Testis (tissue), 3 donors: Measurements from ENCODE around the gene DAB1. TPM values are rescaled to one million over a fixed set of nuclear protein-coding genes. Genes with fewer than 3 reads are reported as not detected.

Experiments
- DNase-seq: peaks from one replicate; pipeline ENCODE4 v3.0.0-alpha.2; 2019
- H3K27ac ChIP-seq, 2 donors: fragments of 200-600 bp; sonication (generic); one replicate each; pipeline ENCODE4 v1.5.1; 2019
- H3K27me3 ChIP-seq: fragments of 200-600 bp; sonication (generic); one replicate; pipeline ENCODE4 v1.5.1; 2019
- H3K36me3 ChIP-seq: fragments of 200-600 bp; sonication (generic); one replicate; pipeline ENCODE4 v1.5.1; 2017; ENCODE audit warnings: low read depth; ENCODE audit errors: missing control alignments
- H3K4me1 ChIP-seq: fragments of 200-600 bp; sonication (generic); one replicate; pipeline ENCODE4 v1.5.1; 2019
- H3K4me3 ChIP-seq, 2 donors: fragments of 200-600 bp; sonication (generic); one replicate each; pipeline ENCODE4 v1.5.1; 2017 to 2019
- H3K9me3 ChIP-seq: fragments of 200-600 bp; sonication (generic); one replicate; pipeline ENCODE4 v1.5.1; 2017
- POLR2A ChIP-seq: fragments of 450-650 bp; IDR thresholded peaks from one replicate; pipeline ENCODE4 v1.6.1; 2017; ENCODE audit warnings: antibody characterized with exemption, mild to moderate bottlenecking, moderate library complexity
- WGBS, 2 donors: methylation state at CpG; one replicate each; pipeline ENCODE4 v1.1.5; 2018; 5-methylcytosine and 5-hydroxymethylcytosine counted together
- intact Hi-C: fragments of 100-400 bp; cut with DNase I; formaldehyde crosslinking; loops from one replicate; pipeline ENCODE4 v1.15.1; 2023; ENCODE audit warnings: low total_unique reads
- polyA plus RNA-seq: library from polyadenylated mRNA; stranded (reverse); fragments of 350-450 nt; fragmentation: Illumina TruSeq; extraction: RNeasy Lipid Tissue Mini Kit (QIAGEN cat#74804); gene quantifications from one replicate; pipeline ENCODE4 v1.2.3, GENCODE V29; 2014; ENCODE audit warnings: low read depth, low replicate concordance; ENCODE audit not compliant: insufficient read depth
- total RNA-seq, 2 donors: library from RNA; depleted of rRNA; stranded (reverse); fragments of >200 nt; gene quantifications; one replicate each; pipeline ENCODE4 v1.2.3, GENCODE V29; 2016
- TF ChIP-seq, protein P1 (sequence below), 3 experiments: fragments of 450-650 bp in 2 of 3; fragments of 200-600 bp in 1 of 3; sonication (generic) in 1 of 3; IDR thresholded peaks; one replicate each; pipeline ENCODE4 v1.5.1; 2016 to 2019; ENCODE audit warnings: antibody characterized with exemption in 3 of 3, mild to moderate bottlenecking in 2 of 3, moderate library complexity in 1 of 3

The DAB1 gene
- total and polyA plus RNA-seq, 3 donors from 2014 or later = 0.79 to 1.7 (median 1.2) TPM

DNA sequence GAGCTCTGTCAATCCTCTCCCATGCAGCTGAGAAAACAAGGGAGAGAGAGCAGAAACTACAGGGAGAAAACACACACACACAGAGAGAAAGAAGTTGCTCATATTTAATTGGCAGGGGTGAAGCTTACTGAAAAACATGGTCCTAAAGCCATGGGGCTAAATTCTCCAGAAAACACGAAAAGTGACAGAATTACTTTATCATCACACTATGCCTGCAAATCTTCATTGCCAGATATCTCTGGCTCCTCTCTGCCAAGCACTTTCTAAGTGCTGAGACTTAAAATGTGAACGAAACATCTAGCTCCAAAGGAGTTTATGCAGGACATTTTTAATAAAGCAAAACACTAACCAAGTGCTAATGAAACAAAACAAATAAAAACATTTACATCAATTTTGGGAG is 134.1 kb downstream of the DAB1 start:
- Histone ChIP-seq H3K36me3 (no peaks in the 10 kb centered on the region), H3K4me1 (no peaks in the 10 kb centered on the region), H3K9me3 (no peaks in the 10 kb centered on the region), H3K4me3 (no peak overlapping the region), H3K27ac (no peak overlapping the region), H3K27me3 (no peaks in the 10 kb centered on the region)
- TF ChIP-seq, protein P1, sequence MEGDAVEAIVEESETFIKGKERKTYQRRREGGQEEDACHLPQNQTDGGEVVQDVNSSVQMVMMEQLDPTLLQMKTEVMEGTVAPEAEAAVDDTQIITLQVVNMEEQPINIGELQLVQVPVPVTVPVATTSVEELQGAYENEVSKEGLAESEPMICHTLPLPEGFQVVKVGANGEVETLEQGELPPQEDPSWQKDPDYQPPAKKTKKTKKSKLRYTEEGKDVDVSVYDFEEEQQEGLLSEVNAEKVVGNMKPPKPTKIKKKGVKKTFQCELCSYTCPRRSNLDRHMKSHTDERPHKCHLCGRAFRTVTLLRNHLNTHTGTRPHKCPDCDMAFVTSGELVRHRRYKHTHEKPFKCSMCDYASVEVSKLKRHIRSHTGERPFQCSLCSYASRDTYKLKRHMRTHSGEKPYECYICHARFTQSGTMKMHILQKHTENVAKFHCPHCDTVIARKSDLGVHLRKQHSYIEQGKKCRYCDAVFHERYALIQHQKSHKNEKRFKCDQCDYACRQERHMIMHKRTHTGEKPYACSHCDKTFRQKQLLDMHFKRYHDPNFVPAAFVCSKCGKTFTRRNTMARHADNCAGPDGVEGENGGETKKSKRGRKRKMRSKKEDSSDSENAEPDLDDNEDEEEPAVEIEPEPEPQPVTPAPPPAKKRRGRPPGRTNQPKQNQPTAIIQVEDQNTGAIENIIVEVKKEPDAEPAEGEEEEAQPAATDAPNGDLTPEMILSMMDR (IDR thresholded peaks at IDR 0.05) = no peak
- TF ChIP-seq POLR2A = no peak
- intact Hi-C loops = no loop called here
- no peak for DNase-seq
- WGBS, 2 donors = 70 to 80% methylated on average over 2 of the region's 2 CpGs

DNA sequence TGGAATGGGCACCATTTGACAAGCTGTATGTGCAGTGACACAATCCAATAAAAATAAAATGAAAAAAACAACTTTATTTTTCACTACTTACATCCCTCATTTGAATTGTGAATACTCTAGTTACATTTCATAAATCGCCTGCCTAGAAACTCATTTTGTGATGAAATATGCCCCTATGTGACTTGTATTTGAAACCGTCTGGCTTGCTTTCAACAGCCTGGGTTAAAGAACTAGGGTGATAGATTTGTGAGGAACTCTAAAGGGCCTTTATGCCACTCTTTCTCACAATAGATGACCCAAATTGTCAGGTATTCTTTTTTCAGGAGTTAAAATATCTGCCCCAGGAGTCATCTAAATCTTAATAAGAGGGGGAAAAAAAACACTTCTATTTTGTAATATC is 137.9 kb downstream of the DAB1 start:
- DNase-seq = no peak
- H3K4me3 ChIP-seq = no peak overlapping the region
- intact Hi-C loops = no loop called here
- no peaks in the 10 kb centered on the region for H3K4me1 ChIP-seq
- no peaks in the 10 kb centered on the region for H3K27me3 ChIP-seq
- WGBS, 2 donors = 81 to 91% methylated on average over 2 of the region's 2 CpGs
- no peak for TF ChIP-seq POLR2A
- TF ChIP-seq, protein P1 (IDR thresholded peaks at IDR 0.05) = no peak
- H3K9me3 ChIP-seq = no peaks in the 10 kb centered on the region
- no peaks in the 10 kb centered on the region for H3K36me3 ChIP-seq
- no peak overlapping the region for H3K27ac ChIP-seq

DNA sequence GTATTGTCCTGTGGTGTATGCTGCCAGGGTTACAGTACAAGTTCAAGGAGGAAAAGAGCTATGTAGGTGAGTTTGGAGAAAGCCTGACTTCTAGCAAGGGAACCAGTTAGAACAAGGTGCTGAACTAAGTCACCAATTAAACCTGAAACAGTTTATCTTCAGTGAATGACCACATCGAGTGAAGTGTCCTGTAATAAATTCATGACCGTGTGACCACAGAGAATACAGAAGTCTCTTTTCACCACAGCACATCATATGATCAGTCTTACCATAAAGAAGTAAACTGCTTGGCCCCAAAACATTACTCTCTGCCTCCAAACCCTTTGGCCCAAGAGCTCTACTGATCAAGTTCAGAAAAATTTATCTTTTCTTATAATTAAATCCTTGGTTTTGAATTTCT is 141.4 kb downstream of the DAB1 start:
- Histone ChIP-seq H3K27me3 (no peaks in the 10 kb centered on the region), H3K4me1 (no peaks in the 10 kb centered on the region), H3K27ac (no peak overlapping the region), H3K36me3 (no peaks in the 10 kb centered on the region), H3K4me3 (no peak overlapping the region), H3K9me3 (no peaks in the 10 kb centered on the region)
- TF ChIP-seq, protein P1 (IDR thresholded peaks at IDR 0.05) = no peak
- no peak for TF ChIP-seq POLR2A
- no peak for DNase-seq
- intact Hi-C loops = no loop called here
- WGBS, 2 donors = 53 to 58% methylated on average over 2 of the region's 2 CpGs

DNA sequence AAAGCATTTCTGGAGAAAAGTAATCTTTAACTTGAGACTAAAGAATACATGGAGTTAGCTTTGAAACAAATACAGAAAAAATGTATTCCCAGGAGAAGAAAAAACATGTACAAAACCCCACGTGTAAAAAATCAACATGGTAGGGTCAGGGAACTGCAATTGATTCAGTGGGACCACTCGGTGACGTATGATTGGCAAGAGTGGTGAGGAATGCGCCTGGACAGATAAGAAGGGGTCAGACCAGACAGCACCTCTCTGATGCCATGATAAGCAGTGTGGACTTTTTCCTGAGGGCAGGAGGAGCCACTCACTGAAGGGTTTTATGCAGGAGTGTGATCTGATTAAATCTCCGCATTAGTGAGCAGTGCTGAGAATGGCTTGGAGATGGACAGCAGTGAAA is 142.5 kb downstream of the DAB1 start:
- Histone ChIP-seq H3K27me3 (no peaks in the 10 kb centered on the region), H3K36me3 (no peaks in the 10 kb centered on the region), H3K27ac (no peak overlapping the region), H3K9me3 (no peaks in the 10 kb centered on the region), H3K4me3 (no peak overlapping the region), H3K4me1 (no peaks in the 10 kb centered on the region)
- TF ChIP-seq, protein P1 (IDR thresholded peaks at IDR 0.05) = no peak
- no peak for TF ChIP-seq POLR2A
- intact Hi-C loops = no loop called here
- no peak for DNase-seq
- 77 to 78% methylated on average over 5 of the region's 5 CpGs for WGBS, 2 donors

DNA sequence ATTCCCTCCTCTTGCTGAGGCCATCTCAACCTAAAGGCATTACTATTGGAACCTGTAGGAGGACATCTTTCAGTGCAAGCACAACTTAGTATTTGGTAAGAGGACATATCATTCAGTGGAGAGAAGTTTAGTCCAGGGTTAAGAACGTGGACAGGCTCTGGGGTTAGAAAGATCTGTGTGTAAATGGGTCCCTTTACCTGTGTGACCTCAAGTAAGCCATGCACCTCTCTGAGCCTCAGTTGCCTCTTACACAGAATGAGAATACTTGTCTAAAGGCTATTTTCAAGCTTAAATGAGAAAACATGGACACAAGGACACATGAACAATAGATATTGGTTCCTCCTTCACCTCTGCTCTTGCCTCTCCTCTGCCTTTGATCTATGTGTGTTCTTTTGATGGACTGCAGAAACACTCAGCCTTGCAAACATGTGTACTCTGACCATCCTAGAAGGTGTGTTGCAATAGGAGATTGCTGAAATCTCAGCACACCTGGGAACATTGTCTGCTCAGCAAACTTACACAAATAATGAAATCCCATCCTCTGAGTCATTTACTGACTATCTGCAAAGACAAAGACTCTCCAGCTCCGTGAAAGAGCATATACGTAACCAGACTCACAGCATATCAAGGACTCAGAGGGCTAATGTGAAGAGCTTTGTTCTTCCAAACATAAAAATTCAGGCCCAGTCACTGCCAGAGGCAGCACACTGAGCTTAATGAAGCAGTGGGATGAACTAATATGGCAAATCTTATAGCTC is 143.8 kb downstream of the DAB1 start:
- Histone ChIP-seq H3K27ac (no peak overlapping the region), H3K9me3 (no peaks in the 10 kb centered on the region), H3K4me3 (no peak overlapping the region), H3K36me3 (no peaks in the 10 kb centered on the region), H3K27me3 (no peaks in the 10 kb centered on the region), H3K4me1 (no peaks in the 10 kb centered on the region)
- 79 to 87% methylated on average over 3 of the region's 3 CpGs for WGBS, 2 donors
- TF ChIP-seq POLR2A = no peak
- TF ChIP-seq, protein P1 (IDR thresholded peaks at IDR 0.05) = no peak
- DNase-seq = no peak
- intact Hi-C loops = no loop called here
